OCI-LY7 (cell line): Measurements from ENCODE around the gene ZFR.

Source experiments
- EZH2phosphoT487 ChIP-seq: fragments of 200-600 bp; sonication (generic); IDR thresholded peaks from 2 replicates; pipeline ENCODE4 v1.6.1; 2018; ENCODE audit warnings: low read depth, borderline replicate concordance, mild to moderate bottlenecking, mixed run types, antibody characterized with exemption, low read length, moderate library complexity, mixed read lengths
- TF ChIP-seq, protein P1 (sequence below): fragments of 200-600 bp; sonication (generic); conservative IDR thresholded peaks from 2 replicates; pipeline ENCODE4 v1.5.1; 2014; ENCODE audit warnings: mild to moderate bottlenecking, antibody characterized with exemption, low read length, moderate library complexity, mixed read lengths

DNA sequence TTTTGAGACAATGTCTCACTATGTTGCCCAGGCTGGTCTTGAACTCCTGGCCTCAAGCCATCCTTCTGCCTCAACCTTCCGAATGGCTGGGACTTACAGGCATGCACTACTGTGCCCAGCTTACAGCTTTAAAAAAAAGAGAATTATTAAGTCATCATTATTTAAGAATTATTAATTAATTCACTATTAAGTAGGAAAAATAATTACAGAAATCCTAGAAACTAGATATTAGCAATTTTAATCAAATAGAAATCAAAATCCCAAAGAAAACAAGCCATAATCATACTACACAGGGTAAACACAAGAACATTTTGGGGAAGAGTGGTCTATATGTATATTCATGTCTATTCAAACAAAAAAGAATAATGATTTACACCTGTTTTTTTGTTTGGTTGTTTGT lies 112.2 kb downstream of the ZFR start:
- TF ChIP-seq, protein P1, sequence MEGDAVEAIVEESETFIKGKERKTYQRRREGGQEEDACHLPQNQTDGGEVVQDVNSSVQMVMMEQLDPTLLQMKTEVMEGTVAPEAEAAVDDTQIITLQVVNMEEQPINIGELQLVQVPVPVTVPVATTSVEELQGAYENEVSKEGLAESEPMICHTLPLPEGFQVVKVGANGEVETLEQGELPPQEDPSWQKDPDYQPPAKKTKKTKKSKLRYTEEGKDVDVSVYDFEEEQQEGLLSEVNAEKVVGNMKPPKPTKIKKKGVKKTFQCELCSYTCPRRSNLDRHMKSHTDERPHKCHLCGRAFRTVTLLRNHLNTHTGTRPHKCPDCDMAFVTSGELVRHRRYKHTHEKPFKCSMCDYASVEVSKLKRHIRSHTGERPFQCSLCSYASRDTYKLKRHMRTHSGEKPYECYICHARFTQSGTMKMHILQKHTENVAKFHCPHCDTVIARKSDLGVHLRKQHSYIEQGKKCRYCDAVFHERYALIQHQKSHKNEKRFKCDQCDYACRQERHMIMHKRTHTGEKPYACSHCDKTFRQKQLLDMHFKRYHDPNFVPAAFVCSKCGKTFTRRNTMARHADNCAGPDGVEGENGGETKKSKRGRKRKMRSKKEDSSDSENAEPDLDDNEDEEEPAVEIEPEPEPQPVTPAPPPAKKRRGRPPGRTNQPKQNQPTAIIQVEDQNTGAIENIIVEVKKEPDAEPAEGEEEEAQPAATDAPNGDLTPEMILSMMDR, result no peak
- no peak for TF ChIP-seq EZH2phosphoT487
